GM21423 (cell line): ENCODE measurements around the gene UFSP2.
"Not testable (repeated sequence)": the region's sequence is repeated elsewhere in the genome, so short reads cannot be mapped to it uniquely, and the experiment has no call there.

ENCODE experiments used
- ATAC-seq: cut with Tn5 transposase; IDR thresholded peaks from one replicate; pipeline ENCODE4 v1.9.1; 2021; ENCODE audit warnings: mild to moderate bottlenecking, moderate library complexity; ENCODE audit not compliant: unreplicated experiment

The UFSP2 gene

DNA sequence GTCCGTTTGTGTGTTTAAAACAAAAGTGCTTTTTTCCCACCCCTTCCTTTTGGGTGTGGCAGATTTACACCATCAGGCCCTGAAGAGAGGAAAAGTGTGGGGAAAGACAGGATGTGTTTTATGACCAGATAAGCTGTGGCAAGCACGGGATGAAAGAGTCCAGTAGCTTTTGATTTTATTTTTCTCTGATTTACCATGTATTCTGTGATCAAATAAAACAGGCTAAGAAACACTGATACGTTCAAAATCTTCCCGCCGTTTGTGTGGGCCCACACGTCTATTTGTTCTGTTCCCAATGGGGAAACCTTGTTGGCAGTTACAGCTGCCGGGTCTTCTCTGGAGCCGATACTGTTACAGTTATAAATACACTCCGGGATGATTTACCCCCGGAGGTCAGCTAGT, 40.8 kb downstream of the UFSP2 start:
- no peak for ATAC-seq

DNA sequence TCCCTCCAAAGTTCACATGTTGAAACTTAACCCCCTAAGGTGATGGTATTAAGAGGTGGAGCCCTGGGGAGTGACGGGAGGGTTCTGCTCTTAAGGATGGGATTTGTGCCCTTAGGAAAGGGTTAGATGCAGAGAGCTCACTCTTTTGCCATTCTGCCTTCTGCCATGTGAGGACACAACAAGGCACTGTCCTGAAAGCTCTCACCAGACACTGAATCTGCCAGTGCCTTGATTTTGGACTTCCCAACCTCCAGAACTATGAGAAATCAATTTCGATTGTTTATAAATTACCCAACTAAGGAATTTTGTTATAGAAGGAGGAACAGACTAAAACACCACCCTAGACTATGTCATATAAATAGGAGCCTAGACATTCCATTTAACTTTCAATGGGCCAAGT, 41.7 kb downstream of the UFSP2 start:
- ATAC-seq = no peak

DNA sequence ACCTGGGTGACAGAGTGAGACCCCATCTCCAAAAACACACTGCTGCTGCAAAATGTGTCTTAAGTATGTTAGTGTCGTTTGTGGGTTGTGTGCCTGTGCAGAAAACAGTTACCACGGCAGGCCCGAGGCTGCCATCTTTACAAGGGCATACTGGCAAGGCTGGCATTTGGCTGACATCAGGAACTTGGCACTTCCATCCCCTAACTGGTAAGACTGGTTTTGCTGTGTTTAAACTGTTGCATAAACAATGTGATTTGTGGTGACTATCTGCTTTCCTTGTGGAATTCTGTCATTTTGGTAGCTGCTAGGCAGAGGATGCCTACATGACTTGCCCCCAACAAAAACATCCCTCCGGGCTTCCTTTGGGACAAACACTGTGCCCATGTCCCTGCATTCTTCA, 42.3 kb downstream of the UFSP2 start:
- ATAC-seq = no peak

DNA sequence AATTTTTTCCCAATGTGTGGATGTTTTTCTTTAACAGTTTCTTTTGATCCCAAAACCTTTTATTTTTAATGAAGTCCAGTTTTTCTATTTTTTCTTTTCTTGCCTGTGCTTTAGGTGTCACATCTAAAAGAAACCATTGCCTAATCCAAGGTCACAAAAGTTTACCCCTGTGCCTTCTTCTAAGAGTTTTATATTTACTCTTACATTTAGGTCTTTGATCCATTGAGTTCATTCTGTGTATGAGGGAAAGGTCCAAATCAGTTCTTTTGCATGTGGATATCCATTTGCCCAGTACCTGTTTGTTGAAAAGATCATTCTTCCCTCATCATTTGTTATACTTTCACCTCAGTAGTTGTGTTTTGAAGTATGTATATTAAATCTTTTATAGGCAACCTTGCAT, 43.0 kb downstream of the UFSP2 start:
- no peak for ATAC-seq

DNA sequence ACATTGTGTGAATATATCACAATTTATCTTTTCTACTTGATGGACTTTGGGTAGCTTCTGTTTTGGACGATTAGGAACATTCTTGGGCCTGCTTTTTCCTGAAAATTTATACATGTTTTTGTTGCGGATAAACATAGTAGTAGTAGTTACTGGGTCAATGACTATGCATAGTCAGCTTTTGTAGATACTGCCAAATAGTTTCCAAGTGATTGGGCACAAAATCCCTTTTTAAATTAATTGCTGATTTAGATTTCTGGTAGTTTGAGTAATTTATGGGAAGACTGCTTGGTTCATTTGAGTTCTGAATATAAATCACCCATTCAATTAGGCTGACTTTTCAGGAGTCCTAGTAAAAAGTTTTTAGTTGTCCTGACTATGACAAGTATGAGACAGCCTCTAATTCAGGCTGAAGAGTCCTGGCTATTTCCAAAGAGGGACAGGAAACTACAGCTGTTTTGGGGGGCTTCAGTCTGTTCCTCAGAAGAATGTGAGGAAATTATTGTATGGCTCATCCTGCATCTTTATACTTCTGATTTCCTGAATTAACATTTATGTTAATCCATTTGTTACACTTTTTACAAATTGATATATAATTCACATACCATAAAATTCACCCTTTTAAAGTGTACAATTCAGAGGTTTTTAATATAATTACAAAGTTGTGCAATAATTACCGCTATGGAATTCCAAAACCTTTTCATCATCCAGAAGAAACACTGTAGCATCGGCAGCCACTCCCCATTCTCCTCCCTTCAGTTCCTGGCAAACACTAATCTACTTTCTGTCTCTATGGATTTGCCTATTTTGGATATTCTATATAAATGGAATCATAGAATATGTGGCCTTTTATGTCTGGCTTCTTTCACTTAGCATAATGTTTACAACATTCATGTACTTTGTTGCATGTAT, 44.2 kb downstream of the UFSP2 start:
- ATAC-seq = no peak

DNA sequence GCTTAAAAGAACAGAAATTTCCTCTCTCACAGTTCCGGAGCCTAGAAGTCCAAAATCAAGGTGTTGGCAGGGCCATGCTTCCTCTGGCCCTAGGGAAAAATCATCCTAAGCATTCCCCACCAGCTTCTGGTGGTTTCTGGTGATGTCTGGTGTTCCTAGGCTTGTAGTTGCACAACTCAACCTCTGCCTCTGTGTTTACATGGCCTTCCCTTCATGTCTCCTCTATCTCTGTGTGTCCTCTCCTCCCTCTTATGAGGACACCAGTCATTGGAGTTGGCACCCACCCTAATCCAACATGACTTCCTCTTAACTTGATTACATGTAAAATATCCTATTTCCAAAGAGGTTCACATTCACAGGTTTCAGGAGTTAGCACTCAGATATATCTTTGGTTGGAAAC, 45.4 kb downstream of the UFSP2 start:
- ATAC-seq = no peak

DNA sequence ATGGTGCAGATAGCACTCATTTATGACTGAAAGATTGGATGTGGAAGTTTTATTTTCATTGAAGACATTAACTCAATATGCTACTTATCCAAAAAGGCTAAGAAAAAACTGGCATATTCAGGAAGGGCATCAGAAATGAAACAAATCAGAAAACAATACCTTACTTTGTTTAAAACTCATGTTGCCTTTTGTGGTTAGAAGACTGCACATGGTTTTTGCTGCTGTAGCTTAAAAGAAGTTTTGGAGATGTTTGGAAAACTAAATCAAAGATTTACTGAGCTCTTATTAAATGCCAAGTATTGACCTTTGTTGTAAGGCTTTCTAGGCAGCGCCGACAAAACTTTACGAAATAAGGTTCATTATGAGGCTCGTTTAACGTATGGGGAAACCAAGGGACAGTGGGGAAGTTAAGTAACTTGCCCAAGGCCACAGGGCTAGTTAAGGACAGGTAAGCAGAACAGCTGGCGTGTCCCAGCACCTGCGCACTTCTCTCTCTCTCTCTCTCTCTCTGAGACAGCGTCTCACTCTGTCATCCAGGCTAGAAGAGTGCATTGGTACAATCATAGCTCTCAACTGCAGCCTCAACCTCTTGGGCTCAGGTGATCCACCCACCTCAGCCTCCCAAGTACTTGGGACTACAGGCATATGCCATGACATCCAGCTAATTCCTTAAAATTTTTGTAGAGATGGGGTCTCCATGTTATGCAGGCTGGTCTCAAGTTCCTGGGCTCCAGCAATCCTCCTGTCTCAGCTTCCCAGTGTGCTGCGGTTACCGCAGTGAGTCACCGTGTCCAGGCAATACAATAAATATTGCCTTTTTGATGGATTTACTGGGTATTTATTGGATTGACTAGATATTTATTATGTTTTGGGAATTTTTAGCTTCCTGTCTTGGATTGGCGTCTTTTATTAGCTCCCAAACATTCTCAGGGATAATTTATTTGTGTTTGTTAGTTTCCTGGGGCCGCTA, 46.2 kb downstream of the UFSP2 start:
- no peak for ATAC-seq

DNA sequence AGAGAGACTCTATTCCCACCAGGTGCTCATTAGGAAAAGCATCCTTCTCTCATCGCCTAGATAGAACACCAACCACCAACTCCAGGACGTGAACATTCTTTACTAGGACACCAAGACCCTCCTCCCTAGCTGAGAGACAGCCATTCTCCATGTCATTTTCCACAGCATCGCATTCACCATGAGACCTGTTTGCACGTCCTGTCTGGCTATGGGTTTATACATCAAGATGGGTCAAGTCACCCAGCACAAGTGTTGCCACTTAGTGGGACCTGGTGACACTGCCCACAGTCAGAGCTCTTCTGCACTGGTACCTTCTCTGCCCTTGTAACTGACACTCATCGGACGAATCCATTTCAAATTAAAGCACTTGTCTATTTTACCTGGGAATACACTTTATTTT, 47.5 kb downstream of the UFSP2 start:
- ATAC-seq = no peak

DNA sequence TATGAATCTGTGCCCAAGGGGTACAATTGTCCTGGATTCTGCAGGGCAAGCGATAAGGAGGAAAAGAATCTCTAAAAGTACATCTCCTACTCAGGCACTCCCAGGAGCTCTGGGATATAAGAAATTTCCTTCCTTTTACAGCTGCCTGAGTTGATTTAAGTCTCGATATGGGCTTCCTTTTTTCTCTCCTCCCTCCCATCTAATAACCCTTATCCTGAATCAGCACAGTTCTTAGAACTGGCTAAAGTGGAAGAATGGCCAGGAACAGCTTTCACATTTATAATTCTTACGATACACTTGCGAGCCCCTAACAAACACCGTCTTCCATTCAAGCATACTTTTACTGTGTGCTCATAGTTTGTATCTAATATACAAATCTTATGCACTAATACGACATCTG, 51.2 kb downstream of the UFSP2 start:
- no peak for ATAC-seq

DNA sequence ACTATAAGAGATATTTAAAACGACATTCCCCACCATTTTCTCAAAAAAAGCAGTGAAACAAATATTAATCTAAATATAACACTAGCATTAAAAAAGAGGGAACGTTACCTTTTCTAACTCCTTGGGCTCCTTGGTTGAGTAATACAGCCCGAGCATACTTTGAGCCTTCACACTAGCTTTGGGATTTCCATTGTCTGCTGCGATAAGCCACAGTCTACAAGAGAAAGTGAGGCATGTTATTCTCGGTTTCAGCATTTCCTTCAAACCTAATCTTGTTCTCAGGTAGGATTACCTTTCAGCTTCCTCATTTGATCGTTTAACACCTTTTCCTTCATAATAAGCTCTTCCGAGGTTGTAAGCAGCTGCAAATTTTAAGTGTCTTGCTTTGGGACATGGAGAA, 51.7 kb downstream of the UFSP2 start:
- no peak for ATAC-seq

DNA sequence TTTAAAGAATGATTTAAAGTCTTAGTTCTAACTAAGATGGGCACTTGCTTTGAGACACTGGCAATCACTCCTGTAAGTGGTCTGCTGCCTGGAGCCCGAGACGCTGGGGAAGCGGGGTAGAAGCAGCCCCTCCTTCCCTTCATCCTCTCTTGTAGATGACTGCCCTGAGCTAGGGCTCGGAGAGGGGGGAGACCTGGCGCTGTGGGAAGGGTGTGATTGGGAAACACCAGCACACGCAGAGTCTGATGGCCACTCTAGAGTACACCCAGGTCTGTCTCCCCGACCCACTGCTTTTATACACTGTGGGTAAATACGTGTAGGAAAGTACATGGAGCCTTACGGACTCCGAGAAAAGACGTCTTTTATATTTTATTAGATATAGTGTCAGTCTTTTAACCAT, 54.1 kb downstream of the UFSP2 start:
- ATAC-seq = no peak

DNA sequence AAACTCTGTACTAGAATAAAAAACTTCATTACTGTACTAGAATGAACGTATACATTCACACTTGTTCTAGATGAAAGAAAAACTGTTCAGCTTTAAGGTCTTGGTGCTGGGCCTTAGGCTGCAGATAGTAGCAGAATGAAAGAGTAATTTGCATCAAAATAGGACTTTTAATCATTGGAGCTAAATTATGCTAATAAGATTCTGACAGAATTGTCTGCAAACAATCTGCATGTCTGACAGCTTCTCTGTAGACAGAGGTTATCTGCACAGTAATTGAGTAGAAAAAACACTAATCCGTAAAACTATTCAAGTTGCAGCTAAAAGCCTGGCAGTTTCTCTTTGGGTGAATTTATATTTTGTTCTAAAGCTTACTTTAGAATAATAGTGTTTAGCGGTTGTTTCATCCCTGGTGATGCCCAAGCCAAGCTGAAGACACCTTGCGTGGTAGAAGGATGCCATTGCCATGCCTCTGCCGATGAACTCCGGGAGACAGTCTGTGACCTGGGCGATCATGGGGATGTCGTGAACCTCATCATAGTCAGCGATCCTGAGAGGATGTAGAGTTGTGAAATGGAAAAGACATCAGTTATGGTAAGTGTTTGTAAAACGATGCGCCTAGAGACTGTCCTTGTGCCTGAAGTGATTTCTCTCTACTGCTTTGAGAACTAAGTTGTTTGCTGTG, 55.4 kb downstream of the UFSP2 start:
- ATAC-seq = no peak

DNA sequence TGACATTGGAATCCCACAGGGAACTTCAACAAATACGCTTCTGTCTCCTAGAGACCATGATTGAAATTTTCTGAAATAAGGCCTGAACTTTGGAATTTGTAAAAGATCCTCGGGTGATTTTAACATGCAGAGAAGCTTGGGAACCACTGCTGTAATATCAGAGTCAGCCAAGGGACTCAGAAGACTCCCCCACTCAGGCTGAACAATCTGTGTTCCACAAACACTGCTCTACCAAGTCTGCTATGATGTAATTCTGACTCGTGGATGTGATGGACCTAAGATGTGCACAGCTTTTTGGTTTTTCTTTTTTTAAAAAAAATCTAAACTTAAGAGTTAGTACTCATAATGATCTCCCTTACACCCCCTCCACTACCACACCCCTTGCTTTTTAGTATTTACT, 56.0 kb downstream of the UFSP2 start:
- ATAC-seq = no peak

DNA sequence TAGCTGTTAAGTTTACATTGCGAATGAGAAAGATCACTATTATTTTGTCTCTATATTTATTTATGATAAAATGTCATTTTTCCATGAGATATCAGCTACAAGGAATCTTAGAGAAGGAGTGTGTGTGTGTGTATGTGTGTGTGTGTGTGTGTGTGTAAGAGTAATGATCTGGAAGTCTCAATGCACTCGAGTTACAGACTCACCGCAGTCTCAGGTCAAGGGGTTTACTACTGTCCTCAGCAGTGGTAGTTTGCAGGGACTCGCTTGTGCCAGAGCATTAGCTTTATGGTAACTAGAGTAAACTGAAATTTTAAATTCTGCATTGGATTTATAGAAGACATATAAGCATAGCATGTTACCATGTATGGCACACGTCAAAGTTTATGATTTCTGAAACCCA, 60.9 kb downstream of the UFSP2 start:
- no peak for ATAC-seq

DNA sequence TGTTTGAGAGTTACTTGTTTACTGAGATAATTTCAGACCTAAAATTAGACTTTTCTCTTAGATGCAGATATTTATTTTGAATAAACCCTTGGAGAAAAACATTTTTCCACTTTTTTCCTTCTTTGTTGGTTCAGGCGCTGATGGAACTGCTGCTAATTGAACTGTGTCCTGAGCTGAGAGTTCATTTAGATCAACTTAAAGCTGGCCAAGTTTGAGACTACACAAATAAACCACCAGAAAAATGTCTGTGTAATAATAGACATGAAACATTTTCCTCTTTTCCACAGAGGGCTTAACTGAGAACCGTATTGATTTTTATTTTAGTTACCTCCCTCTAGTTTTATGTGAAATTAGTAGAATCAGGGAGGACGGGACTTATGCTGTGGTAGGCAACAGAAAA, 62.5 kb downstream of the UFSP2 start:
- no peak for ATAC-seq

DNA sequence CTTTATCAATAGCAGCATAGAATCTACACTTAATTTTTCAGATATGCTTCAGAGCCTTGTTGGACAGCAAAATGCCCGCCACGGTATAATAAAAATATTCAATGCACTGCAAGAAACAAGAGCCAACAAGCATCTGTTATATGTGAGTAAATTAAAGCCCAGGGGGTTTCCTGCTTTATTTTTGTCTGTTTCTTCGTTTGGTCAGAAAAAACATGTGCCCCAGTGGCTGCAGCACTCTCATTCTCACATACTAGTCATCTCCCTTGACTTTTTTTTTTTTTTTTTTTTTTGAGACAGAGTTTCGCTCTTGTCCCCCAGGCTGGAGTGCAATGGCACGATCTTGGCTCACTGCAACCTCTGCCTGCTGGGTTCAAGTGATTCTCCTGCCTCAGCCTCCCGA, 63.2 kb downstream of the UFSP2 start:
- not testable (repeated sequence) for ATAC-seq

DNA sequence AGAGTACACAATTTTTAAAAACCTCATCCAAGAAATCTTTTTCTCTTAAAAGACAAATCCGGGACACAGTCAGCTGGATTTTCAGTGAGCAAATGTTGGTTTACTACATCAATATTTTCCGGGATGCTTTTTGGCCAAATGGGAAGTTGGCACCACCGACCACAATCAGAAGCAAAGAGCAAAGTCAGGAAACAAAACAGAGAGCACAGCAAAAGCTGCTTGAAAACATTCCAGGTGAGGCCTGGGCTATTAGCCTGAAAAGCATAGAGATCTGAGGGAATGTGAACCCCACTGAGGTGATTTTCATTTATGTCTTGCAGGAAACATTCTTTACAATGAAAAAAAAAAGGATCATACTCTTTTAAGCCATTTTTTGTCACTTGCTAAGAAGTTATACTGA, 63.9 kb downstream of the UFSP2 start:
- ATAC-seq = no peak

DNA sequence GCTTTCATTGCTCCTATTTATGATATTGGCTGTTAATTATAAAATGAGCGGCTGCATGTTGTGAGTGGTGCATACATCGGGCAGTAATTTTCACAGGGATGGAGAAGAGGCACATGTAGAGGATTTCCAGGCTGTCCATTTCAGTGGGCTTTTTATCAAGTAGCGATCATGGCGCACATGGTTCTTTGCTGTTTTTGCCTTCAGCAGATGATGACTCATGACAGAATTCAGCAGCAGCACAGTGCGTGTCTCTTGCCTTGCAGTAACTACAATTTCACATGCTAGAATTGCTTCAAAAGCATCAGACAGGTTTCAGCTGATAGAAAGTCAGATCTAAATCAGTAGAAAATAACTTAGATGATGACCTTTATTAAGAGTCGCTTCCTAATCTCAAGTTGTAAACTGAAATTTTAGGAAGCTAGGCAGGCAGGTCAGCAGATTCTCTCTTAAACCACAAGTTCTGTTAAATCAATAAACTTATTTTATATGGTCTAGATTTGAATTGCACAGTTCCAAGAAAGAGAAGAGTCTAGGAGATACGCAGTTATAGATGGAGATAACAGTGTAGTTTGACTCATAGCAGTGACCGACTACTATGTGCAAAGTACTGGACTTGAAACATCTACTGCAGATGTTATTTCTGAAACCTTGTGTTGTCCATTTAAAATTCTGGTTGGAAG, 65.9 kb downstream of the UFSP2 start:
- no peak for ATAC-seq

DNA sequence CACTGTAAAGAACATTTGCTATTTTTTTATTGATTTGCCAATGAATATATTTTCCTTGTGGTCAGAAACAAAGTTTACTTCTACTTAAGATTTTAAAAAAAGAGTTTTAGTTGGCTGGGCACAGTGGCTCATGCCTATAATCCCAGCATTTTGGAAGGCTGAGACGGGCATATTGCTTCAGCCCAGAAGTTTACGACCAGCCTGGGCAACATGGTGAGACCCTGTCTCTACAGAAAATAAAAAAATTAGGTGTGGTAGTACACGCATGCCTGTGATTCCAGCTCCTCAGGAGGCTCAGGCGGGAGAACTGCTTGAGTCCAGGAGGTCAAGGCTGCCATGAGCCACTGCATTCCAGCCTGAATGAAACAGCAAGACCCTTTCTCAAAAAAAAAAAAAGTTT, 66.8 kb downstream of the UFSP2 start:
- no peak for ATAC-seq

DNA sequence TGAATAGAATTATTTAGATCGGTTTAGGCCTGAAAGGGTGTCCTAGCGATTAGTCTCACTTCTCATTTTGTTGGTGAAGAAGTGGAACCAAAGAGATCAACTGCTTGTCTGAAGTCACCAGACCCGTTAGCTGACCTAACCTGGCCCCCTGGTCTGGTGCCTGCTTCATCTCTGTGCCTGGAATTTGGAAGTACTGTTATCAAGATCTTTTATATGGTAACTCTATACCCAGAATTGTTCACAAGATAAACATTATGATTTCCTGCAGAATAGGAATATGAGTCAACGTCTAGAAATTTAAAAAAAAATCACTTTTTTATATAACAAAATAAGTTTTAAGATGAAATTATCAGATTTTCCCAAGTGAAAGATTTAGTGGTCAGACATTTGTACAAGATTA, 67.2 kb downstream of the UFSP2 start:
- ATAC-seq = peak; percentile 54
